Measurements from ENCODE around the gene SMO.

The SMO gene

DNA sequence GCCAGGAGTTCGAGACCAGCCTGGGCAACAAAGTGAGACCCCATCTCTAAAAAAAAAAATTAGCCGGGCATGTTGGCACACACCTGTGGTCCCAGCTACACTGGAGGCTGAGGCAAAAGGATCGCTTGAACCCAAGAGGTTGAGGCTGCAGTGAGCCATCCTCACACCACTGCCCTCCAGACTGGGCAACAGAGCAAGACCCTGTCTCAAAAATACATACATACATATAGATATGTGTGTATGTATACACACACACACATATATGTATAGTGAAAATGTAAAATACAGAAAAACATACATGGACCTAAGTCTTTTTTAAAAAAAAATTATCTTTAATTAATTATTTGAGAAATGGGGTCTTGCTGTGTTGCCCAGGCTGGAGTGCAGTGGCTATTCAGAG lies 5.5 kb downstream of the SMO start:
- Histone ChIP-seq H3K4me2 (ENCODE audit: insufficient read depth, low read length) (no peak overlapping the region), H4K20me1 (ENCODE audit: insufficient read depth, low read length) (peaks cover 15% of the 10 kb centered on the region), H3K27me3 (ENCODE audit: insufficient read depth, low read length, poor library complexity) (peaks cover 13% of the 10 kb centered on the region)

GRCh38 chr7:129197771-129198170 lies 9.3 kb downstream of the SMO start:
- Histone ChIP-seq H3K36me3 (ENCODE audit: insufficient read depth, low read length) (no peaks in the 10 kb centered on the region), H3K27ac (ENCODE audit: low read length) (no peak overlapping the region), H3K79me2 (ENCODE audit: insufficient read depth, low read length) (no peaks in the 10 kb centered on the region), H4K20me1 (ENCODE audit: insufficient read depth, low read length) (peaks cover under 1% of the 10 kb centered on the region; the same call in 1 of the 2 replicates), H2AFZ (ENCODE audit: low read depth, low read length) (no peak overlapping the region), H3K9ac (ENCODE audit: low read depth, low read length) (no peak overlapping the region), H3K4me3 (ENCODE audit: low read depth in 1 of 2, low read length in 2 of 2) (no peak overlapping the region), H3K4me2 (ENCODE audit: insufficient read depth, low read length) (no peak overlapping the region), H3K27me3 (ENCODE audit: insufficient read depth, low read length, poor library complexity) (no peaks in the 10 kb centered on the region), H3K4me1 (ENCODE audit: insufficient read depth, low read length) (no peaks in the 10 kb centered on the region), H3K9me3 (ENCODE audit: insufficient read depth, low read length, severe bottlenecking) (no peaks in the 10 kb centered on the region)
- DNase-seq (no peak), ATAC-seq (ENCODE audit: insufficient read depth, low read depth) (no peak)
- TF ChIP-seq, protein P1, sequence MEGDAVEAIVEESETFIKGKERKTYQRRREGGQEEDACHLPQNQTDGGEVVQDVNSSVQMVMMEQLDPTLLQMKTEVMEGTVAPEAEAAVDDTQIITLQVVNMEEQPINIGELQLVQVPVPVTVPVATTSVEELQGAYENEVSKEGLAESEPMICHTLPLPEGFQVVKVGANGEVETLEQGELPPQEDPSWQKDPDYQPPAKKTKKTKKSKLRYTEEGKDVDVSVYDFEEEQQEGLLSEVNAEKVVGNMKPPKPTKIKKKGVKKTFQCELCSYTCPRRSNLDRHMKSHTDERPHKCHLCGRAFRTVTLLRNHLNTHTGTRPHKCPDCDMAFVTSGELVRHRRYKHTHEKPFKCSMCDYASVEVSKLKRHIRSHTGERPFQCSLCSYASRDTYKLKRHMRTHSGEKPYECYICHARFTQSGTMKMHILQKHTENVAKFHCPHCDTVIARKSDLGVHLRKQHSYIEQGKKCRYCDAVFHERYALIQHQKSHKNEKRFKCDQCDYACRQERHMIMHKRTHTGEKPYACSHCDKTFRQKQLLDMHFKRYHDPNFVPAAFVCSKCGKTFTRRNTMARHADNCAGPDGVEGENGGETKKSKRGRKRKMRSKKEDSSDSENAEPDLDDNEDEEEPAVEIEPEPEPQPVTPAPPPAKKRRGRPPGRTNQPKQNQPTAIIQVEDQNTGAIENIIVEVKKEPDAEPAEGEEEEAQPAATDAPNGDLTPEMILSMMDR (IDR thresholded peaks at IDR 0.05; ENCODE audit: borderline replicate concordance, extremely low read depth, low read length, poor library complexity, severe bottlenecking) = no peak
- no peak for TF ChIP-seq EZH2 (IDR thresholded peaks at IDR 0.05; ENCODE audit: borderline replicate concordance, low read depth, low read length, severe bottlenecking)

More for the DNA sequence above, 5.5 kb downstream of the SMO start:
- Histone ChIP-seq H3K27ac (ENCODE audit: low read length) (no peak overlapping the region), H3K4me1 (ENCODE audit: insufficient read depth, low read length) (peaks cover 16% of the 10 kb centered on the region), H3K79me2 (ENCODE audit: insufficient read depth, low read length) (no peaks in the 10 kb centered on the region; the same call in none of the 2 replicates), H3K9me3 (ENCODE audit: insufficient read depth, low read length, severe bottlenecking) (no peaks in the 10 kb centered on the region), H2AFZ (ENCODE audit: low read depth, low read length) (no peak overlapping the region), H3K9ac (ENCODE audit: low read depth, low read length) (no peak overlapping the region), H3K4me3 (ENCODE audit: low read depth in 1 of 2, low read length in 2 of 2) (no peak overlapping the region), H3K36me3 (ENCODE audit: insufficient read depth, low read length) (no peaks in the 10 kb centered on the region; the same call in 1 of the 2 replicates)
- TF ChIP-seq, protein P1 (IDR thresholded peaks at IDR 0.05; ENCODE audit: borderline replicate concordance, extremely low read depth, low read length, poor library complexity, severe bottlenecking) = no peak
- no peak for TF ChIP-seq EZH2 (IDR thresholded peaks at IDR 0.05; ENCODE audit: borderline replicate concordance, low read depth, low read length, severe bottlenecking)
- DNase-seq (no peak), ATAC-seq (ENCODE audit: insufficient read depth, low read depth) (no peak)

DNA sequence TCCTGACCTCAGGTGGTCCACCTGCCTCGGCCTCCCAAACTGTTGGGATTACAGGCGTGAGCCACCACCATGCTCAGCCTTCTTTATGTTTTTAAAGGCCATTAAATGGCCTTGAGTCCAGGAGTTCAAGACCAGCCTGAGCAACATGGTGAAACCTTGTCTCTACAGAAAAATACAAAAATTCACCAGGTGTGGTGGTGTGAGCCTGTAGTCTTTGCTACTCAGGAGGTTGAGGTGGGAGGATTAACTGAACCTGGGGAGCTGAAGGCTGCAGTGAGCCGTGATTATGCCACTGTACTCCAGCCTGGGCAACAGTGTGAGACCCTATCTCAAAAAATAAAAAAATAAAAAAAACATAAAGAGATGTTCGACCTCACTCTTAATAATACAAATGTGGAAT lies 11.0 kb downstream of the SMO start:
- ATAC-seq (ENCODE audit: insufficient read depth, low read depth) = no peak
- no peak for TF ChIP-seq EZH2 (IDR thresholded peaks at IDR 0.05; ENCODE audit: borderline replicate concordance, low read depth, low read length, severe bottlenecking)
- TF ChIP-seq, protein P1 (IDR thresholded peaks at IDR 0.05; ENCODE audit: borderline replicate concordance, extremely low read depth, low read length, poor library complexity, severe bottlenecking) = no peak

More for the DNA sequence above, 11.0 kb downstream of the SMO start:
- DNase-seq = no peak
- peaks cover 7% of the 10 kb centered on the region for H4K20me1 ChIP-seq (ENCODE audit: insufficient read depth, low read length)
- no peaks in the 10 kb centered on the region for H3K79me2 ChIP-seq (ENCODE audit: insufficient read depth, low read length)
- no peak overlapping the region for H2AFZ ChIP-seq (ENCODE audit: low read depth, low read length)
- no peaks in the 10 kb centered on the region for H3K9me3 ChIP-seq (ENCODE audit: insufficient read depth, low read length, severe bottlenecking)
- no peak overlapping the region for H3K27ac ChIP-seq (ENCODE audit: low read length)
- H3K4me1 ChIP-seq (ENCODE audit: insufficient read depth, low read length) = no peaks in the 10 kb centered on the region
- no peaks in the 10 kb centered on the region for H3K27me3 ChIP-seq (ENCODE audit: insufficient read depth, low read length, poor library complexity)
- H3K4me3 ChIP-seq (ENCODE audit: low read depth in 1 of 2, low read length in 2 of 2) = no peak overlapping the region
- H3K36me3 ChIP-seq (ENCODE audit: insufficient read depth, low read length) = no peaks in the 10 kb centered on the region
- H3K4me2 ChIP-seq (ENCODE audit: insufficient read depth, low read length) = no peak overlapping the region
- H3K9ac ChIP-seq (ENCODE audit: low read depth, low read length) = no peak overlapping the region
